Endodermal cell (in vitro differentiated cells): ENCODE measurements around the gene PSENEN. TPM values are rescaled to one million over a fixed set of nuclear protein-coding genes. Genes with fewer than 3 reads are reported as not detected.
A peak's percentile ranks its signal among the peaks of the same experiment; 100 is the strongest.

Experiments used
- DNase-seq: peaks from one replicate; pipeline ENCODE4 v3.0.0-alpha.2; 2017
- H3K27ac ChIP-seq: 2 replicates; pipeline ENCODE4 v1.5.1; 2013; ENCODE audit warnings: mild to moderate bottlenecking, low read depth, low read length, moderate library complexity
- H3K27me3 ChIP-seq: 2 replicates; pipeline ENCODE4 v1.6.1; 2013; ENCODE audit warnings: mild to moderate bottlenecking, low read length, moderate library complexity; ENCODE audit not compliant: insufficient read depth, control insufficient read depth, poor library complexity, severe bottlenecking
- H3K36me3 ChIP-seq: 2 replicates; pipeline ENCODE4 v1.7.0; 2013; ENCODE audit warnings: mild to moderate bottlenecking, low read length, moderate library complexity; ENCODE audit not compliant: control insufficient read depth, insufficient read depth
- H3K4me1 ChIP-seq: one replicate; pipeline ENCODE4 v1.7.0; 2013; ENCODE audit warnings: low read length; ENCODE audit not compliant: control insufficient read depth, insufficient read depth
- H3K4me3 ChIP-seq: 2 replicates; pipeline ENCODE4 v1.5.1; 2013; ENCODE audit warnings: mild to moderate bottlenecking, low read length, moderate library complexity
- H3K9ac ChIP-seq: 2 replicates; pipeline ENCODE4 v1.6.1; 2013; ENCODE audit warnings: mild to moderate bottlenecking, low read length, moderate library complexity; ENCODE audit not compliant: poor library complexity, severe bottlenecking; ENCODE audit errors: extremely low read depth
- H3K9me3 ChIP-seq: 2 replicates; pipeline ENCODE4 v1.6.1; 2013; ENCODE audit warnings: mild to moderate bottlenecking, low read length, moderate library complexity; ENCODE audit not compliant: control insufficient read depth
- H3K27ac Mint-ChIP-seq: 2 replicates; pipeline ENCODE4 v1.8.0; 2020; ENCODE audit warnings: mixed read lengths
- H3K27me3 Mint-ChIP-seq: 2 replicates; pipeline ENCODE4 v1.8.0; 2021; ENCODE audit warnings: mild to moderate bottlenecking, mixed read lengths; ENCODE audit not compliant: insufficient read depth
- H3K36me3 Mint-ChIP-seq: 2 replicates; pipeline ENCODE4 v1.8.0; 2020; ENCODE audit warnings: low read depth, mixed read lengths
- H3K4me1 Mint-ChIP-seq: 2 replicates; pipeline ENCODE4 v1.8.0; 2020; ENCODE audit warnings: mixed read lengths
- H3K4me3 Mint-ChIP-seq: 2 replicates; pipeline ENCODE4 v1.8.0; 2020; ENCODE audit warnings: mild to moderate bottlenecking, moderate library complexity, mixed read lengths
- H3K9me3 Mint-ChIP-seq: 2 replicates; pipeline ENCODE4 v1.8.0; 2020; ENCODE audit warnings: mild to moderate bottlenecking, mixed read lengths
- whole genome bisulfite sequencing, 2 experiments: methylation state at CpG; one replicate each; pipeline versions ENCODE4 v1.1.5 to v1.1.7; 2013; ENCODE audit warnings: missing lambda C conversion rate in 2 of 2, mixed read lengths in 1 of 2; ENCODE audit not compliant: insufficient coverage in 1 of 2, insufficient read length in 1 of 2; 5-methylcytosine and 5-hydroxymethylcytosine counted together
- total RNA-seq, 2 donors: library from RNA; stranded (reverse); fragmentation: NEBNext Ultra II Directional in 1 of 2; extraction: Animal tissue kit (Norgen Biotek cat#: 25700) in 1 of 2; gene quantifications; 2 replicates in 1 of 2; 3 replicates in 1 of 2; pipeline ENCODE4 v1.2.1, GENCODE V29; 2021
- TF ChIP-seq, protein P1 (sequence below): fragments of 200-600 bp; sonication (generic); conservative IDR thresholded peaks from 2 replicates; pipeline ENCODE4 v1.5.0; 2021; ENCODE audit warnings: antibody characterized with exemption, mild to moderate bottlenecking

The PSENEN gene
- total RNA-seq, 2 donors from 2014 or later: 101 to 109 TPM

DNA sequence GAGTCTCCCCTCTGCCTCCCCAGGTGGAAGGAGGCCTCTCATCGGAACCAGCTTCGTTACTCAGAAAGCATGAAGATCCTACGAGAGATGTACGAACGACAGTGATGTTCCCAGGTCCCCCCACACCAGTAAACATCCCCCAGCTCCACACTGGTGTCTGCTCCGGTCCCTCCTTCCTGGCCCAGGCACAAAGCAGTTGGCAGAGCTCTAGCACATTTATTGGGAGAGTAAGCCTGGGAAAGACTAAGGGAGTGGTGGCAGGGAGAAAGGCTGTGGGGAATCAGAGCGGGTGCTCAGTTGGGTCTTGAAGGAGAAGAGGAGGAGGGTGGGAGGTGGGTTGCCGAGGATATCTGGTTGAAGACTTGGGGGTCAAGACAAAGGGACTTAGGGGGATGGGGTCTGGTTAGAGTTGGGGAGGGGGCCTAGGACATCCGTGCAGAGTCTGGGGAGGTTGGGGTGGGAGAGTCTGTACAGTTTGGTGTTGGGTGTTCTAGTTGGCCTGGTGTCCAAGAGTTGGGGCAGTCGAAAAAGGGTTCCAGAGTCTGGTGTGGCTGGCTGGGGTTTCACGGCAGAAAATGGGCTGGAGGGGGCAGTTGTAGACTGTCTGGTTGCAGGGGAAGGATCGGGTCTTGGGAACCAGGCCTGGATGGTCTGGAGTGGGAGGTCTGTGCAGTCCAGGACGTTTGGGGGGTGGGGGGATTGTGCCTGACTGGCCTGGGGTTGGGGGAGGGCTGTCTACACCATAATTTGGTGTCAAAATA lies 9.1 kb downstream of the PSENEN start:
- H3K36me3 ChIP-seq: peaks cover 5% of the 10 kb centered on the region
- no peak overlapping the region for H3K9ac ChIP-seq
- H3K27ac ChIP-seq: no peak overlapping the region
- Mint-ChIP-seq H3K36me3 (no peaks in the 10 kb centered on the region), H3K27ac (no peak overlapping the region), H3K4me3 (peak overlapping the region; percentile 91), H3K9me3 (no peaks in the 10 kb centered on the region), H3K4me1 (peaks cover 8% of the 10 kb centered on the region), H3K27me3 (peaks cover 25% of the 10 kb centered on the region)
- no peak for DNase-seq
- H3K4me1 ChIP-seq: no peaks in the 10 kb centered on the region
- 90 to 100% methylated on average over 4 to 13 of the region's 13 CpGs for WGBS, 2 experiments
- peaks cover 7% of the 10 kb centered on the region for H3K27me3 ChIP-seq
- TF ChIP-seq, protein P1, sequence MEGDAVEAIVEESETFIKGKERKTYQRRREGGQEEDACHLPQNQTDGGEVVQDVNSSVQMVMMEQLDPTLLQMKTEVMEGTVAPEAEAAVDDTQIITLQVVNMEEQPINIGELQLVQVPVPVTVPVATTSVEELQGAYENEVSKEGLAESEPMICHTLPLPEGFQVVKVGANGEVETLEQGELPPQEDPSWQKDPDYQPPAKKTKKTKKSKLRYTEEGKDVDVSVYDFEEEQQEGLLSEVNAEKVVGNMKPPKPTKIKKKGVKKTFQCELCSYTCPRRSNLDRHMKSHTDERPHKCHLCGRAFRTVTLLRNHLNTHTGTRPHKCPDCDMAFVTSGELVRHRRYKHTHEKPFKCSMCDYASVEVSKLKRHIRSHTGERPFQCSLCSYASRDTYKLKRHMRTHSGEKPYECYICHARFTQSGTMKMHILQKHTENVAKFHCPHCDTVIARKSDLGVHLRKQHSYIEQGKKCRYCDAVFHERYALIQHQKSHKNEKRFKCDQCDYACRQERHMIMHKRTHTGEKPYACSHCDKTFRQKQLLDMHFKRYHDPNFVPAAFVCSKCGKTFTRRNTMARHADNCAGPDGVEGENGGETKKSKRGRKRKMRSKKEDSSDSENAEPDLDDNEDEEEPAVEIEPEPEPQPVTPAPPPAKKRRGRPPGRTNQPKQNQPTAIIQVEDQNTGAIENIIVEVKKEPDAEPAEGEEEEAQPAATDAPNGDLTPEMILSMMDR: no peak
- no peak overlapping the region for H3K4me3 ChIP-seq
- H3K9me3 ChIP-seq: no peaks in the 10 kb centered on the region

DNA sequence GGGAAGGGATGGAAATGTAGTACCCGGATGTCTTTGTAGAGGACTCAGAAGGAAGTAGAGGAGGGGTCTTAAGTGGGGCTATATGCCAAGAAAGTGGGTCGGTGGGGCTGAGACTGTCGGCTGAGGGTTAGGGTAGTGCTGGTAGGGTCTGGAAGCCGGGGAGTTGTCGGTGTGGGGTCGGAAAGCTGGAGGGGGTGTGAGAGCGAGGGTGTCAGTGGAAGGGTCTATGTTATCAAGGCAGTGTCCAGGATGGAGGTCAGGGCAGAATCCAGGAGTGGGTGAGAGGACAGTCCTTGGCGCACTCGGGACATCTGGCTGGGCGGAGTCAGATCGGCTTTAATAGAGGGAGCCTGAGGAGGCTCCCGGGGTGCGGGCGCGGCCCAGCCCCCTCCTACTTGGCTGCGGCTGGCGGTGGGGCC lies 9.7 kb downstream of the PSENEN start:
- Mint-ChIP-seq H3K4me3 (peak overlapping the region; percentile 91), H3K27me3 (peaks cover 25% of the 10 kb centered on the region), H3K36me3 (peaks cover 5% of the 10 kb centered on the region), H3K27ac (no peak overlapping the region), H3K4me1 (peaks cover 8% of the 10 kb centered on the region), H3K9me3 (no peaks in the 10 kb centered on the region)
- no peak for DNase-seq
- Histone ChIP-seq H3K36me3 (peaks cover 6% of the 10 kb centered on the region), H3K27ac (no peak overlapping the region), H3K27me3 (peaks cover 7% of the 10 kb centered on the region), H3K4me1 (no peaks in the 10 kb centered on the region), H3K9ac (no peak overlapping the region), H3K4me3 (no peak overlapping the region), H3K9me3 (no peaks in the 10 kb centered on the region)
- 66 to 83% methylated on average over 13 to 17 of the region's 17 CpGs for WGBS, 2 experiments
- TF ChIP-seq, protein P1: no peak

DNA sequence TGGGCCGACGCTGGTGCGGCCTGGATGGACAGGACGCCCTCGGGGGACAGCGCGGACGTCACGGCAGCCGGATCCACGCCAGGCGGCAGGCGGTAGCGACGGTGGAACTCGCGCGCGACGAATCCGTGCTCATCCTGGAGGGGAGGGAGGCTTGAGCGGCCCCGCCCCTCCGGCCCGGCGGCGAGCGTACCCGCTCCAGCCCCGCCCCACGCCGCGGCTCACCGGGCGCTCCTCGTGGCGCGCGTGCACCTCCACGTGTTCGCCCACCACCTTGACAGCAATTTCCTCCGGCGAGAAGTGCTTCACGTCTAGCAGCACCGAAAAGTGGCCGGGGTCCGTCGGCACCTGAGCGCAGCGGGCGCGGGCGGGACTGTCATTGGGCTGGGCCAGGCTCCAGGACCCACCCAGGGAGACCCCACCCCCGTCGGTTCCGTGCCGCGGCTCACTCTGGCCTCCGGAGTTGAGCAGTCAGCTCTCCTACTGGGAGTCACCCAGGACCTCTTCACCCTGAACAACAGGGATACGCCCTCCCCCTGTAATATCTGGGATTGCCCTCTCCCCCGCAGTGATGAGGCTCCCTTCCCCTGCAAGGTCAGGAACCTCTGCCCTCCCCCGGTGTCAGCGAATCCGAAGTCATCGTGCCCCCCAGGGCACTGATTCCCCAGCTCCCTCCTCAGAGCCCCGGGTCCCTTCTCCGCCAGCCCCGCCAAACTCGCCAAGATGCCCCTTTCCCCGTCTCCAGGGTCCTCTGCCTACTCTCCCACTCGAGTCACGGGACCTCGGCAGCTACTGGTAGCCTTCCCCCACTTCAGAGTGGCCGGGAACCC lies 10.3 kb downstream of the PSENEN start:
- no peaks in the 10 kb centered on the region for H3K9me3 Mint-ChIP-seq
- H3K27ac Mint-ChIP-seq: peak overlapping the region; percentile 84
- 48 to 79% methylated on average over 16 to 74 of the region's 74 CpGs for WGBS, 2 experiments
- Histone ChIP-seq H3K9ac (no peak overlapping the region), H3K4me3 (no peak overlapping the region), H3K27me3 (peaks cover 7% of the 10 kb centered on the region), H3K9me3 (no peaks in the 10 kb centered on the region), H3K4me1 (no peaks in the 10 kb centered on the region), H3K36me3 (peaks cover 13% of the 10 kb centered on the region), H3K27ac (no peak overlapping the region)
- peaks cover 25% of the 10 kb centered on the region for H3K27me3 Mint-ChIP-seq
- H3K4me1 Mint-ChIP-seq: peaks cover 8% of the 10 kb centered on the region
- DNase-seq: peak; percentile 60
- TF ChIP-seq, protein P1: no peak
- peaks cover 7% of the 10 kb centered on the region for H3K36me3 Mint-ChIP-seq
- H3K4me3 Mint-ChIP-seq: peak overlapping the region; percentile 91
